ENCODE results near the gene IGFBP2. TPM values are rescaled to one million over a fixed set of nuclear protein-coding genes. Genes with fewer than 3 reads are reported as not detected.

IGFBP2 gene
- total and polyA plus RNA-seq, 12 donors = 14.8 to 253 (median 79.4) TPM

DNA sequence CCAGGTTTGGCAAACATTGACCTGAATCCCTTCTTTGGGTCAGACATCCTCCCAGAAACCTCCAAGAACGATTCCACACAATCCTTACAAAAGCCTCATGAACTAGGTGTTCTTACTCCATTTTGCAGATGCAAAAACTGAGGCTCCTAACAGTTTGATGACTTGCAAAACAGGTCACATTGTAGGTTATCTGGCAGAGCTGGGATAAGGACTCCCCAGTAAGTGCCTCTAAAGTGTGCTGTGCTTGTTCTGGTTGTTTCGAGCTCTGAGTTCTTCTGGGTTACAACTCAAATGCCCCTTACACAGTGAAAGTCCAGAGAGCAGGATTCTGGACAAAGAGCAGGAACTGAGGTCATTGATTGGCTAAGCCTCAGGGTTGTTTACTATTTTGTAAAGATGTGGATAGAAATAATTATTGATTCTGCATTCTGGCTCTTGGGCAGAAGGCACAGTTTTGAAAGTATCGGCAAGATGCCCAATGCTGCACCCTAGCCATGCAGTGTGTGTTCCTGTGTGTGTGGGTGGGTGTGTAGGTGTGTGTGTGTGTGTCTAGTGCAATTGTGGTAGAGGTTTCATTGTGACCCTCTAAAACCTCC, 17.0 kb upstream of the IGFBP2 start:
- intact Hi-C loops (cut with DNase I) = no loop called here
- WGBS, 4 donors = 70 to 86% (median 83%) methylated on average over 3 of the region's 3 CpGs

DNA sequence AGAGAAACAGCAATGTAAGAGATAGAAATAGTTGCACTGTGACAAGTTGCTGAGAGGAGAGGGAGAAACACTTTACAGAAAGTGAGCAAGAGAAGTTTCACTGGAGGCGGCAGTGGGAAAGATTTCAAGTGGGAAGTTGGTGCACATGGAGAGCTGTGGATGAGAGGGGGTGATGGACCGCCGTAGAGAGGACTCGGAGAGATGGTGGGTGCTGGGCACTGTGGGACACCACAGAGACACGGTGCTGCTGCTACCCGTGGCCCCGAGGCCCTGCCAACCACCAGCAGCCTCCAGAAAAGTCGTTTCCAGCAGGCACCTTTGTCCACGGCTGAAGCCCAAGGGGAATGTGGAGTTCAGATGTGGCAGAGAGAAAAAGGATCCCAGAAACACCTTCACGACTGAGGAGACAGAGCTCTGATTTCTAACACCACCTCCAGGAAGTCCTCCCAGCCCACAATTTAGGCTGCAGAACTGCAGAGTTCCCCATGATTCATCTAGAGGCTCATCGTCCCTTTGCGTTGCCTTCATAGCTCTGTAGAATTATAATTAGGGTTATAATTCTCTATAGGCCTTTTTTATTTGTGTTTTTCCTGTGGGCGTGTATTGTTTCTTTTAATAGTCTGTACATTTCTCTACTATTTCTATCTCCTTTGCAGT, 15.9 kb upstream of the IGFBP2 start:
- Histone ChIP-seq H3K9me3 (replicated peaks in 1 of 3) (no peaks in the 10 kb centered on the region), H3K27ac (no peak overlapping the region), H3K4me3 (no peak overlapping the region), H3K27me3 (no peaks in the 10 kb centered on the region), H3K4me1 (replicated peaks in 1 of 2) (no peaks in the 10 kb centered on the region), H3K36me3 (replicated peaks in 1 of 2) (no peaks in the 10 kb centered on the region)
- TF ChIP-seq, protein P1, sequence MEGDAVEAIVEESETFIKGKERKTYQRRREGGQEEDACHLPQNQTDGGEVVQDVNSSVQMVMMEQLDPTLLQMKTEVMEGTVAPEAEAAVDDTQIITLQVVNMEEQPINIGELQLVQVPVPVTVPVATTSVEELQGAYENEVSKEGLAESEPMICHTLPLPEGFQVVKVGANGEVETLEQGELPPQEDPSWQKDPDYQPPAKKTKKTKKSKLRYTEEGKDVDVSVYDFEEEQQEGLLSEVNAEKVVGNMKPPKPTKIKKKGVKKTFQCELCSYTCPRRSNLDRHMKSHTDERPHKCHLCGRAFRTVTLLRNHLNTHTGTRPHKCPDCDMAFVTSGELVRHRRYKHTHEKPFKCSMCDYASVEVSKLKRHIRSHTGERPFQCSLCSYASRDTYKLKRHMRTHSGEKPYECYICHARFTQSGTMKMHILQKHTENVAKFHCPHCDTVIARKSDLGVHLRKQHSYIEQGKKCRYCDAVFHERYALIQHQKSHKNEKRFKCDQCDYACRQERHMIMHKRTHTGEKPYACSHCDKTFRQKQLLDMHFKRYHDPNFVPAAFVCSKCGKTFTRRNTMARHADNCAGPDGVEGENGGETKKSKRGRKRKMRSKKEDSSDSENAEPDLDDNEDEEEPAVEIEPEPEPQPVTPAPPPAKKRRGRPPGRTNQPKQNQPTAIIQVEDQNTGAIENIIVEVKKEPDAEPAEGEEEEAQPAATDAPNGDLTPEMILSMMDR (IDR thresholded peaks at IDR 0.05) = no peak
- no peak for TF ChIP-seq POLR2A (IDR thresholded peaks at IDR 0.05)
- intact Hi-C loops (cut with DNase I) = no loop called here
- no peak for DNase-seq
- WGBS, 4 donors = 87 to 94% (median 90%) methylated on average over 13 of the region's 13 CpGs

More for the DNA sequence above, 17.0 kb upstream of the IGFBP2 start:
- no peak overlapping the region for H3K27ac ChIP-seq
- no peaks in the 10 kb centered on the region for H3K4me1 ChIP-seq (replicated peaks in 1 of 2)
- H3K9me3 ChIP-seq (replicated peaks in 1 of 3) = no peaks in the 10 kb centered on the region
- DNase-seq = no peak
- no peaks in the 10 kb centered on the region for H3K36me3 ChIP-seq (replicated peaks in 1 of 2)
- H3K27me3 ChIP-seq = no peaks in the 10 kb centered on the region
- H3K4me3 ChIP-seq = no peak overlapping the region
- no peak for TF ChIP-seq POLR2A (IDR thresholded peaks at IDR 0.05)
- TF ChIP-seq, protein P1 (IDR thresholded peaks at IDR 0.05) = no peak

DNA sequence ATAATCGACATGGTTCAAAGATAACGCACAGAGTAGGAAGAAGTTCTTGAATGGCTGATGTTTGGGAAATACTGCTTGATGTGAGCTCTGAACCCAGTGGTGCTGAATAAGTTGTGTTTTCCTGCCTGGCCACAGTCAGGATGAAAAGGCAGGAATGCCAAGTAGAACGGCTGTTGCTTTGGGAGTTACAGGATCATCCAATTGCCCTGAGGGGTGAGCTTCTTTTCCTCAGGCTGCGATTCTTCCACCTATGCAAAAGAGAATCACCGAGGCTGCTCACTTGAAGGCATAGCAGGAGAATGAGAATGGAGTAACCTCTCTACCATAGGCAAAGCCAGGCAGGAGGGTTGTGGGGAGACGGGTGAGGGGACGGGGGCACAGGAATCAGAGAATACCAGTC, 14.4 kb upstream of the IGFBP2 start:
- no peaks in the 10 kb centered on the region for H3K27me3 ChIP-seq
- H3K4me3 ChIP-seq = no peak overlapping the region
- no peaks in the 10 kb centered on the region for H3K36me3 ChIP-seq (replicated peaks in 1 of 2)
- H3K27ac ChIP-seq = no peak overlapping the region
- H3K9me3 ChIP-seq (replicated peaks in 1 of 3) = no peaks in the 10 kb centered on the region
- H3K4me1 ChIP-seq (replicated peaks in 1 of 2) = no peaks in the 10 kb centered on the region
- no peak for TF ChIP-seq POLR2A (IDR thresholded peaks at IDR 0.05)
- TF ChIP-seq, protein P1 (IDR thresholded peaks at IDR 0.05) = no peak
- intact Hi-C loops (cut with DNase I) = no loop called here
- WGBS, 4 donors = 80 to 91% (median 83%) methylated on average over 7 of the region's 7 CpGs
- DNase-seq = no peak

DNA sequence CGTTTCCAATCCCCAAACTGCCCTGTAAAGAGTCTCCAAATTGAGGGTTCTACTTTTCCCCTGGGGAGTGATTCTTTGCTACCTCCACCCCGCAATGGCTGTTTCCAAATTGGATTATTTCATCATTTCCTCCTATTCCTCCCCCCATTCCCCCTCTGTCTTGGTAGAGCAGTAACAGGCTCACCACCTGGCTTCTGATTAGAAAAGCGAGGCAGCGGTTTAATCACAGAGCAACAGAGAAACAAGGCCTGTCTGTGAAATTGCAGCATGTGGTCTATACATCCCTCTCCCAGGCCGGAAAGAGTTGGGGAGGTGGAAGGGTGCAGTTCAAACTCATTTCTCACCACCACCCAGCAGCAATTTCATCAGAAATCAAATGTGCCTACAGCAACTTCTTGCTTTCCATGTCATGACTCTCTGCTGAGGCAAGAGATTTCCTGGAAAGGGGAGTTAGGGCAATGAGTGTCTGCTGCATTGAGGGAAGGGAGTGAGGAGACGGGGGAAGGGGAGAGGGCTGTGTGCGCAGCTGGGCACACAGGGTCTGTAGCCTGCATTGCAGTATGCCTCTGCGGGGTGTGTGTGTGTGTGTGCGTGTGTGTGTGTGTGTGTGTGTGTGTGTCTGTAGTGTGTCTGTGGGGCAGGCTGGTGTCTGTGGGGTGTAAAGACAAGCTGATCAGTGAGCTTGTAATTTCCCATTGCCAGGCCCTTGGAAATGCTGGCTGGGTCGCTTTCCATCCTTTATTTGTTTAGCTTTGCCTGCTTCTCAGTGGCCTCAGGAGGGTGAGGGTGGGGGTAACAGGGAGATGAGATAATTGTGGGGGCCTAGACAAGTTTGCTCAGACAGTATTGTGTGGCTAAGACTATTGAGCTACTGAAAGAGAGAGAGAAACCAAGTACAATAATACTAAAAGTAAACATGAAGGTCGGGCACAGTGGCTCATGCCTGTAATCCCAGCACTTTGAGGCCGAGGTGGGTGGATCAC, 13.5 kb upstream of the IGFBP2 start:
- H3K27me3 ChIP-seq = no peaks in the 10 kb centered on the region
- no peaks in the 10 kb centered on the region for H3K4me1 ChIP-seq (replicated peaks in 1 of 2)
- intact Hi-C loops (cut with DNase I) = no loop called here
- no peak for TF ChIP-seq POLR2A (IDR thresholded peaks at IDR 0.05)
- no peaks in the 10 kb centered on the region for H3K36me3 ChIP-seq (replicated peaks in 1 of 2)
- no peak for DNase-seq
- H3K4me3 ChIP-seq = no peak overlapping the region
- no peaks in the 10 kb centered on the region for H3K9me3 ChIP-seq (replicated peaks in 1 of 3)
- 73 to 77% (median 75%) methylated on average over 12 of the region's 12 CpGs for WGBS, 4 donors
- H3K27ac ChIP-seq = no peak overlapping the region

Measured in adrenal gland (tissue), 12 donors.